K562 (cell line): ENCODE results near the gene FOXD3. TPM values are rescaled to one million over a fixed set of nuclear protein-coding genes. Genes with fewer than 3 reads are reported as not detected.

Source experiments
- ATAC-seq: fragments of 200-7000 bp; cut with Tn5 transposase; 3 replicates; pipeline ENCODE4 v1.9.1; 2020; ENCODE audit warnings: moderate library complexity
- BruUV-seq: library from RNA; stranded (reverse); fragments of 400-500 nt; replicated peaks from 2 replicates; lab custom pipeline; 2021; lab: Mats Ljungman, UMichigan
- CTCF ChIA-PET: fragments of 300-600 bp; formaldehyde crosslinking; extraction: SDS; loops from one replicate; lab custom pipeline; 2021; ENCODE audit warnings: low intra/inter-chr PET ratio; lab: Yijun Ruan, JAX
- POLR2A ChIA-PET: fragments of 300-600, 350-650 bp; sonication (Branson Sonifier 250); formaldehyde crosslinking; extraction: SDS; loops from one replicate; lab custom pipeline; 2021; ENCODE audit warnings: antibody characterized with exemption, inconsistent platforms; lab: Yijun Ruan, JAX
- DNase-seq, 4 experiments: peaks; one replicate each; pipeline versions ENCODE4 v3.0.0 to v3.0.0-alpha.2; 2011 to 2018; ENCODE audit warnings: low spot score in 3 of 4, mixed read lengths in 3 of 4; ENCODE audit errors: extremely low read depth in 1 of 4
- FAIRE-seq: peaks from 2 replicates; lab custom pipeline; 2011; peaks lifted over from hg19 to GRCh38; lab: Jason Lieb, UNC
- H2AFZ ChIP-seq: 2 replicates; pipeline ENCODE4 v1.6.0; 2011; ENCODE audit warnings: low read depth, low read length, control low read depth, inconsistent platforms
- H3K27ac ChIP-seq: fragments of 200-600 bp; 3 replicates; pipeline ENCODE4 v1.8.0; 2011; ENCODE audit warnings: low read depth, mild to moderate bottlenecking, control low read depth, inconsistent platforms, low read length, moderate library complexity, mixed read lengths; ENCODE audit errors: extremely low read depth
- H3K27me3 ChIP-seq, 2 experiments: fragments of 300-600 bp in 1 of 2; 2 replicates in 1 of 2; 3 replicates in 1 of 2; pipeline versions ENCODE4 v1.6.0 to v1.8.0; 2011; ENCODE audit warnings: inconsistent platforms in 2 of 2, low read length in 2 of 2, mild to moderate bottlenecking in 1 of 2, mixed read lengths in 1 of 2, moderate library complexity in 1 of 2; ENCODE audit not compliant: control insufficient read depth in 2 of 2, insufficient read depth in 2 of 2
- H3K36me3 ChIP-seq: fragments of 300-600 bp; 3 replicates; pipeline ENCODE4 v1.8.0; 2011; ENCODE audit warnings: mild to moderate bottlenecking, low read length, inconsistent platforms; ENCODE audit not compliant: control insufficient read depth, insufficient read depth
- H3K4me1 ChIP-seq, 2 experiments: fragments of 200-600 bp in 1 of 2; replicated peaks in 1 of 2; 2 replicates in 1 of 2; 3 replicates in 1 of 2; pipeline versions ENCODE4 v1.5.1 to v1.8.0; 2011; ENCODE audit warnings: inconsistent platforms in 2 of 2, low read length in 2 of 2, mild to moderate bottlenecking in 1 of 2, mixed read lengths in 1 of 2, moderate library complexity in 1 of 2; ENCODE audit not compliant: control insufficient read depth in 2 of 2, insufficient read depth in 2 of 2
- H3K4me2 ChIP-seq: 2 replicates; pipeline ENCODE4 v1.6.1; 2011; ENCODE audit warnings: low read length, control low read depth, inconsistent platforms, mixed read lengths; ENCODE audit not compliant: insufficient read depth
- H3K4me3 ChIP-seq: fragments of 200-600 bp; sonication (generic), shearing (Covaris generic); 2 replicates; pipeline ENCODE4 v1.5.1; 2016; ENCODE audit warnings: control low read depth, inconsistent platforms
- H3K79me2 ChIP-seq: fragments of 200-600 bp; 3 replicates; pipeline ENCODE4 v1.8.0; 2011; ENCODE audit warnings: low read length, inconsistent platforms; ENCODE audit not compliant: control insufficient read depth, insufficient read depth
- H3K9ac ChIP-seq, 2 experiments: 2 replicates each; pipeline versions ENCODE4 v1.6.0 to v1.6.1; 2011; ENCODE audit warnings: low read depth in 2 of 2, low read length in 2 of 2, control low read depth in 1 of 2, inconsistent platforms in 1 of 2, mild to moderate bottlenecking in 1 of 2, mixed read lengths in 1 of 2; ENCODE audit not compliant: insufficient read depth in 1 of 2
- H3K9me1 ChIP-seq: one replicate; pipeline ENCODE4 v1.6.0; 2011; ENCODE audit warnings: inconsistent platforms, mild to moderate bottlenecking, low read length, moderate library complexity; ENCODE audit not compliant: control insufficient read depth, insufficient read depth
- H3K9me3 ChIP-seq: replicated peaks from 2 replicates; pipeline ENCODE4 v1.5.1; 2011; ENCODE audit warnings: low read depth, low read length, inconsistent platforms; ENCODE audit not compliant: control insufficient read depth, insufficient read depth
- H4K20me1 ChIP-seq: replicated peaks from 2 replicates; pipeline ENCODE4 v1.6.1; 2011; ENCODE audit warnings: low read length, inconsistent platforms, mixed read lengths; ENCODE audit not compliant: control insufficient read depth, insufficient read depth
- L3MBTL2 ChIP-seq: fragments of 450-650 bp; IDR thresholded peaks from 2 replicates; pipeline ENCODE4 v1.6.1; 2016; ENCODE audit warnings: mild to moderate bottlenecking, moderate library complexity
- UBTF ChIP-seq, 2 experiments: IDR thresholded peaks; 2 replicates each; pipeline ENCODE4 v1.6.1; 2012; ENCODE audit warnings: improper control_type of control experiment in 2 of 2, low read depth in 2 of 2, low read length in 2 of 2, borderline replicate concordance in 1 of 2
- ZBTB7A ChIP-seq: IDR thresholded peaks from 2 replicates; pipeline ENCODE4 v1.6.1; 2011; ENCODE audit warnings: low read depth, mild to moderate bottlenecking, low read length, moderate library complexity, borderline replicate concordance; ENCODE audit not compliant: control insufficient read depth
- ZNF436 ChIP-seq: fragments of 250-450, 450-650 bp; sonication (Bioruptor Pico); formaldehyde crosslinking; IDR thresholded peaks from 2 replicates; pipeline ENCODE4 v1.7.0; 2020; ENCODE audit warnings: mild to moderate bottlenecking
- WGBS: fragments of 100-300 bp; shearing (Covaris generic); methylation state at CpG from one replicate; pipeline ENCODE4 v1.1.6; 2016; ENCODE audit warnings: low coverage, mixed read lengths; ENCODE audit not compliant: insufficient coverage; ENCODE audit errors: missing lambda C conversion rate; 5-methylcytosine and 5-hydroxymethylcytosine counted together
- in situ Hi-C: fragments of 300-500 bp; cut with MboI; formaldehyde crosslinking; loops from 4 replicates; pipeline ENCODE4 v1.15.0; 2018; ENCODE audit warnings: inconsistent platforms, mixed read lengths
- intact Hi-C: fragments of 100-400 bp; cut with micrococcal nuclease; formaldehyde crosslinking; loops from 2 replicates; pipeline ENCODE4 v1.14.2; 2022
- polyA plus RNA-seq, 8 experiments: library from polyadenylated mRNA; depleted of rRNA in 4 of 8; stranded (reverse) in 5 of 8; unstranded in 3 of 8; fragments of >200 nt; fragmentation: Nextera tagmentation in 2 of 8; fragmentation: Illumina TruSeq in 1 of 8; extraction: Ambion mirVana in 2 of 8; extraction: Trizol in 1 of 8; gene quantifications; 2 replicates each; pipeline versions ENCODE4 v1.2.1 to v1.2.3, GENCODE V29; 2011 to 2014; ENCODE audit warnings: inconsistent platforms in 1 of 8, missing spikeins in 1 of 8
- total RNA-seq, 7 experiments: library from RNA; depleted of rRNA in 6 of 7; stranded (reverse); fragments of >200 nt in 6 of 7; fragmentation: Illumina TruSeq in 2 of 7; extraction: Trizol in 2 of 7; gene quantifications; 2 replicates each; pipeline versions ENCODE4 v1.2.1 to v1.2.3, GENCODE V29; 2011 to 2021; ENCODE audit warnings: low replicate concordance in 1 of 7

The FOXD3 gene
- total and polyA plus RNA-seq, 9 of the 15 experiments (the other 6 are each of a cell fraction or from before 2014, with no cell fraction given) = 0.06 to 0.45 (median 0.10) TPM; not detected in 2

GRCh38 chr1:63316984-63317816, 5.2 kb upstream of the FOXD3 start (continued):
- TF ChIP-seq L3MBTL2 = peak; percentile 64
- TF ChIP-seq ZBTB7A = peak; percentile 62; the same call in 1 of the 2 replicates

- peaks cover 0 to 5% of the 10 kb centered on the region in 2 experiments; a peak in 2 of 5 replicates for H3K27me3 ChIP-seq
- 16% methylated on average over 14 of the region's 14 CpGs for WGBS
- ATAC-seq (no peak), DNase-seq (no peak), FAIRE-seq (no peak)
- no peak overlapping the region for H3K27ac ChIP-seq
- peak overlapping the region; percentile 48 for H3K4me2 ChIP-seq
- H3K9ac ChIP-seq = peak overlapping the region; percentile 16 to 82; a peak in 3 of 4 replicates
- BruUV-seq = no TSS peak
- ChIA-PET CTCF (interaction anchor here (0.9 to 2.0 kb wide), 2 partner anchors 124 to 219 kb away, joined by 3 to 8 read pairs; no protein-coding TSS in a partner anchor), POLR2A (no interaction called here)
- no peaks in the 10 kb centered on the region for H3K79me2 ChIP-seq
- no peaks in the 10 kb centered on the region for H3K9me1 ChIP-seq
- H3K4me1 ChIP-seq = peaks cover 4 to 26% of the 10 kb centered on the region in 2 experiments; a peak in 4 of 5 replicates
- H3K9me3 ChIP-seq = no peaks in the 10 kb centered on the region
- TF ChIP-seq UBTF (IDR thresholded peaks at IDR 0.05; ENCODE audit: borderline replicate concordance in 1 of 2, low read depth in 2 of 2, low read length in 2 of 2) = 0 out of 4 replicates have a peak, but pooled peaks of 1 of the 2 experiments have one; percentile 8
- TF ChIP-seq ZNF436 (CRISPR knock-in tag) = no peak
- H3K4me3 ChIP-seq = peak overlapping the region; percentile 44
- H3K36me3 ChIP-seq = no peaks in the 10 kb centered on the region
- no peaks in the 10 kb centered on the region for H4K20me1 ChIP-seq
- in situ Hi-C loops = loop anchor here (5.0 kb wide), 1 partner anchor 125 kb away; no protein-coding TSS in a partner anchor
- intact Hi-C loops = loop anchor here (1.0 to 5.0 kb wide), 2 partner anchors 124 to 220 kb away; no protein-coding TSS in a partner anchor
- peak overlapping the region; percentile 77 for H2AFZ ChIP-seq
Measured at GRCh38 chr1:63317817-63318152, 4.6 kb upstream of the FOXD3 start.
